Psoas muscle (tissue), 8 donors: ENCODE data around the gene RFC5. TPM values are rescaled to one million over a fixed set of nuclear protein-coding genes. Genes with fewer than 3 reads are reported as not detected.
"Not testable (repeated sequence)": the region's sequence is repeated elsewhere in the genome, so short reads cannot be mapped to it uniquely, and the experiment has no call there.

Experiments
- ATAC-seq, 4 donors: fragments of 200-7000 bp; cut with Tn5 transposase; one replicate each; pipeline ENCODE4 v1.9.1; 2020; ENCODE audit warnings: moderate library complexity in 3 of 4, mild to moderate bottlenecking in 2 of 4
- DNase-seq, 2 donors: peaks; one replicate each; pipeline ENCODE4 v3.0.0-alpha.2; 2020
- H3K27ac ChIP-seq: fragments of 200-600 bp; one replicate; pipeline ENCODE4 v1.8.0; 2022
- H3K27me3 ChIP-seq, 3 donors: fragments of 200-600 bp in 1 of 3; one replicate each; pipeline versions ENCODE4 v1.6.1 to v1.8.0; 2013 to 2022; ENCODE audit warnings: low read length in 2 of 3, mild to moderate bottlenecking in 2 of 3, moderate library complexity in 1 of 3; ENCODE audit not compliant: insufficient read depth in 3 of 3
- H3K36me3 ChIP-seq, 2 donors: fragments of 200-600 bp in 1 of 2; one replicate each; pipeline versions ENCODE4 v1.6.1 to v1.8.0; 2013 to 2022; ENCODE audit warnings: low read depth in 1 of 2, mild to moderate bottlenecking in 1 of 2, moderate library complexity in 1 of 2; ENCODE audit not compliant: insufficient read depth in 1 of 2
- H3K4me1 ChIP-seq: fragments of 200-600 bp; one replicate; pipeline ENCODE4 v1.8.0; 2022
- H3K4me3 ChIP-seq: fragments of 200-600 bp; one replicate; pipeline ENCODE4 v1.8.0; 2022; ENCODE audit warnings: mild to moderate bottlenecking
- H3K9me3 ChIP-seq: fragments of 200-600 bp; one replicate; pipeline ENCODE4 v1.8.0; 2022
- CTCF ChIP-seq: fragments of 200-600 bp; IDR thresholded peaks from one replicate; pipeline ENCODE4 v1.8.0; 2022; ENCODE audit warnings: antibody characterized with exemption
- WGBS, 3 donors: extraction: QIAGEN DNeasy Blood & Tissue Kit; methylation state at CpG; one replicate each; pipeline versions ENCODE4 v1.1.6 to v1.1.7; 2013; 5-methylcytosine and 5-hydroxymethylcytosine counted together
- intact Hi-C, 2 donors: fragments of 100-400 bp; cut with DNase I; formaldehyde crosslinking; loops; one replicate each; pipeline versions ENCODE4 v1.11.0 to v1.14.2; 2022
- polyA plus RNA-seq, 3 donors: library from polyadenylated mRNA; stranded (reverse); fragments of 200-250 nt; gene quantifications; one replicate each; pipeline ENCODE4 v1.2.3, GENCODE V29; 2013
- total RNA-seq, 4 donors: library from RNA; stranded (reverse); fragmentation: NEBNext Ultra II Directional in 2 of 4; extraction: Animal tissue kit (Norgen Biotek cat#: 25700) in 2 of 4; gene quantifications; one replicate each; pipeline versions ENCODE4 v1.2.1 to v1.2.4, GENCODE V29; 2021 to 2023
- donor health status: healthy with polysubstance abuse.
- donor health status: DM: no; HTN: no; CAD: no; lungs with moderate emphysema.
- donor health status: Bipolar disorder and iron deficiency.
- donor health status: healthy.
- donor health status: DM: yes; HTN: yes; CAD: no.
- donor health status: DM: no; HTN: no; CAD: no.
- donor health status: DM: no; HTN: no; CAD: no.
- donor health status: DM: yes; HTN: yes; CAD: no.

RFC5 gene
- total and polyA plus RNA-seq, 7 donors = 2.2 to 8.5 (median 3.8) TPM

DNA sequence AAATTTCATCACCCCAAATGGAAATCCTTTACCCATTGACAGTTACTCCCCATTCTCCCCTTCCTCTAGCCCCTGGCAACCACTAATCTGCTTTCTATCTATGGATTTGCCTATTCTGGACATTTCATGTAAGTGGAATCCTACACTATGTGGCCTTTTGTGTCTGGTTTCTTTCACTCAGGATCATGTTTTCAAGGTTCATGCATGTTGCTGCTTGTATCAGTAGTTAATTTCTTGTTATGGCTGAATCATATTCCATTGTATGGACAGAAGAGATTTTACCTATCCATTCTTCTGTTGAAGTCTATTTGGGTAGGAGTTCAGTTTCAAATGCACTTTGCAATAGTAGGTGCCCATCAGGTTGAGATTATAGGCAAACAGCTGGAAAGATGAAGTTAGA is 1.4 kb downstream of the RFC5 start:
- ATAC-seq (no peak), DNase-seq (no peak)
- H3K4me3 ChIP-seq = no peak overlapping the region
- peaks cover 0 to 48% of the 10 kb centered on the region in 2 donors for H3K36me3 ChIP-seq
- H3K27me3 ChIP-seq = no peaks in the 10 kb centered on the region
- H3K9me3 ChIP-seq = no peaks in the 10 kb centered on the region
- H3K4me1 ChIP-seq = peaks cover 6% of the 10 kb centered on the region
- intact Hi-C loops = loop anchor here in 1 of 2 donors (5.0 kb wide), 1 partner anchor 141 kb away; no protein-coding TSS in a partner anchor
- no peak for TF ChIP-seq CTCF
- H3K27ac ChIP-seq = no peak overlapping the region

DNA sequence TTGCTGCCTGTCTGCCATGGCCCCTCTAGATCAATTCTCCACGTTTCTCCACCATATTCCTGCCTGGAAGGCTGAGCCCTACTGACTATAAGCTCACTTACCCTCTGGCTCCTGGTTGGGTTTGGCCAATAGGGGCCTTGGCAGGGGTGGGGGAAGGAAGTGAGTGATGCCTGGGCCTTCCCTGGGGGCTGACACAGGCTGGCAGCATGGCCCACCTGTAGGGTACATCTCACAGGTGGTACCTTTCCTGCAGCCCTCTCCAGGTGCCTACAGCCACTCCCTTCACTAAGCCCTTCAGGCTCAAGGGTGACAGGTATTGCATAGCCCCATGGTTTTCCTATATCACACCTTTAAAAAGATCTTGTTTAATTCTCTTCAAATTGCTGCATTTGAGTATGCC is 3.5 kb downstream of the RFC5 start:
- Histone ChIP-seq H3K4me3 (no peak overlapping the region), H3K27me3 (no peaks in the 10 kb centered on the region), H3K9me3 (no peaks in the 10 kb centered on the region), H3K36me3 (peaks cover 0 to 58% of the 10 kb centered on the region in 2 donors), H3K27ac (no peak overlapping the region), H3K4me1 (peaks cover 6% of the 10 kb centered on the region)
- WGBS, 3 donors = 73 to 80% (median 79%) methylated on average over 1 of the region's 1 CpG
- ATAC-seq (no peak), DNase-seq (no peak)
- intact Hi-C loops = no loop called here
- TF ChIP-seq CTCF = no peak

GRCh38 chr12:118022097-118022727 is 5.7 kb downstream of the RFC5 start:
- 86 to 95% (median 87%) methylated on average over 13 of the region's 13 CpGs for WGBS, 3 donors
- H3K4me3 ChIP-seq, H3K27me3 ChIP-seq, ATAC-seq, DNase-seq, intact Hi-C loops, H3K9me3 ChIP-seq, H3K27ac ChIP-seq, H3K4me1 ChIP-seq: not testable (repeated sequence)
- peaks cover 3 to 80% of the 10 kb centered on the region in 2 donors for H3K36me3 ChIP-seq

GRCh38 chr12:118022728-118023109 is 6.2 kb downstream of the RFC5 start:
- 90 to 91% (median 91%) methylated on average over 3 of the region's 3 CpGs for WGBS, 3 donors
- Histone ChIP-seq H3K27ac (no peak overlapping the region), H3K4me1 (no peaks in the 10 kb centered on the region), H3K4me3 (no peak overlapping the region), H3K36me3 (peaks cover 3 to 85% of the 10 kb centered on the region in 2 donors), H3K27me3 (no peaks in the 10 kb centered on the region), H3K9me3 (no peaks in the 10 kb centered on the region)
- no peak for DNase-seq
- TF ChIP-seq CTCF = no peak
- ATAC-seq = no peak
- intact Hi-C loops = no loop called here

DNA sequence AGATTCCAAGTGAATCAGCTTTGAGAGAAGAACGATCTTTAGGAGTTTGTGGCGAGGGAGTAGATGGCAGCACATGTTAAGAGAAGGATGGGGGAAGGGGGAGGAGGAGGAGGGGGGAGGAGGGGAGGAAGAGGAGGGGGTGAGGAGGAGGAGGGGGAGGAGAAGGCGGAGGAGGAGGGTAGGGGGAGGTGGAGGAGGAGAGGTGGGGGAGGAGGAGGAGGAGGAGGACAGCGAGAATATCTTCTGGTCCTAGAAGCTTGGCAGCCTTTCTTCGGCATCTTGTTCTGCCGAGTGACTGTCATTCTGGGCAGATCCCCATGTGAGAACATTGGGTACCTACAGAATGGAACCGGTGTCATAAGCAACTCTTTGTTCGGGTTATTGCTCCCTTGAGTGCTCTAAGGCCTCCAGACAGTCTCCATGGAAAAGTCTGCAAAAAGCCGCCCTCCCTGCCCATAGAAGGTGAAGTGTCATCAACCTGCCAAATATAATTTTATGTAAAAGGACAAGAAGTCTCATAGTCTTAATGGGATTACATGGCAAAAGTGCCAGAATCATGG is 6.9 kb downstream of the RFC5 start:
- H3K4me1 ChIP-seq = no peaks in the 10 kb centered on the region
- H3K27ac ChIP-seq = no peak overlapping the region
- no peak for ATAC-seq
- intact Hi-C loops = no loop called here
- DNase-seq = no peak
- no peak for TF ChIP-seq CTCF
- WGBS, 3 donors = 63 to 88% (median 84%) methylated on average over 9 of the region's 9 CpGs
- H3K4me3 ChIP-seq = no peak overlapping the region
- peaks cover 3 to 86% of the 10 kb centered on the region in 2 donors for H3K36me3 ChIP-seq
- H3K27me3 ChIP-seq = no peaks in the 10 kb centered on the region
- no peaks in the 10 kb centered on the region for H3K9me3 ChIP-seq
